Bronchial epithelial cell (primary cell): ENCODE measurements around the gene SKP1. TPM values are rescaled to one million over a fixed set of nuclear protein-coding genes. Genes with fewer than 3 reads are reported as not detected.
A peak's percentile ranks its signal among the peaks of the same experiment; 100 is the strongest.

ENCODE experiments used
- DNase-seq: peaks from one replicate; pipeline ENCODE4 v3.0.0-alpha.2; 2010; ENCODE audit warnings: low read depth
- FAIRE-seq: peaks from 2 replicates; lab custom pipeline; 2011; peaks lifted over from hg19 to GRCh38; lab: Jason Lieb, UNC
- H3K27me3 ChIP-seq: 2 replicates; pipeline ENCODE4 v1.5.1; 2011; ENCODE audit warnings: low read length; ENCODE audit not compliant: control insufficient read depth, insufficient read depth
- H3K36me3 ChIP-seq: 2 replicates; pipeline ENCODE4 v1.5.1; 2011; ENCODE audit warnings: low read length; ENCODE audit not compliant: control insufficient read depth, insufficient read depth
- H3K4me3 ChIP-seq: 2 replicates; pipeline ENCODE4 v1.5.1; 2011; ENCODE audit warnings: mild to moderate bottlenecking, low read depth, low read length, control low read depth
- CTCF ChIP-seq: IDR thresholded peaks from 2 replicates; pipeline ENCODE4 v1.5.1; 2011; ENCODE audit warnings: mild to moderate bottlenecking, moderate library complexity, low read length, control low read depth, inconsistent platforms; ENCODE audit not compliant: insufficient read depth, severe bottlenecking
- total RNA-seq: library from RNA; depleted of rRNA; stranded (reverse); fragments of >200 nt; gene quantifications from 2 replicates; pipeline ENCODE4 v1.2.1, GENCODE V29; 2014

The SKP1 gene
- total RNA-seq, 1 donor from 2014 or later, result 157 TPM

- no peak for DNase-seq
- Histone ChIP-seq H3K4me3 (no peak overlapping the region), H3K27me3 (no peaks in the 10 kb centered on the region), H3K36me3 (peaks cover 10% of the 10 kb centered on the region)
- TF ChIP-seq CTCF, result no peak
- no peak for FAIRE-seq
Measured at GRCh38 chr5:134203630-134204029, 26.9 kb upstream of the SKP1 start.

- TF ChIP-seq CTCF, result no peak
- FAIRE-seq (no peak), DNase-seq (no peak)
- Histone ChIP-seq H3K36me3 (peaks cover 5% of the 10 kb centered on the region), H3K4me3 (no peak overlapping the region), H3K27me3 (no peaks in the 10 kb centered on the region)
Measured at GRCh38 chr5:134195666-134196065, 18.9 kb upstream of the SKP1 start.

- no peak for FAIRE-seq
Measured at GRCh38 chr5:134189031-134189430, 12.3 kb upstream of the SKP1 start.

GRCh38 chr5:134188092-134188491 is 11.3 kb upstream of the SKP1 start:
- no peak overlapping the region for H3K4me3 ChIP-seq
- no peak for FAIRE-seq
- TF ChIP-seq CTCF, result no peak

More at GRCh38 chr5:134189031-134189430, 12.3 kb upstream of the SKP1 start:
- Histone ChIP-seq H3K4me3 (no peak overlapping the region), H3K27me3 (no peaks in the 10 kb centered on the region), H3K36me3 (no peaks in the 10 kb centered on the region)
- TF ChIP-seq CTCF, result no peak
- no peak for DNase-seq

GRCh38 chr5:134184155-134185135 is 7.7 kb upstream of the SKP1 start:
- FAIRE-seq, result no peak
- DNase-seq, result peak; percentile 57

More at GRCh38 chr5:134188092-134188491, 11.3 kb upstream of the SKP1 start:
- no peak for DNase-seq
- no peaks in the 10 kb centered on the region for H3K27me3 ChIP-seq
- H3K36me3 ChIP-seq, result no peaks in the 10 kb centered on the region

More at GRCh38 chr5:134184155-134185135, 7.7 kb upstream of the SKP1 start:
- no peaks in the 10 kb centered on the region for H3K36me3 ChIP-seq
- peak; percentile 98 for TF ChIP-seq CTCF
- no peak overlapping the region for H3K4me3 ChIP-seq
- H3K27me3 ChIP-seq, result no peaks in the 10 kb centered on the region
